GM19438 (cell line): Measurements from ENCODE around the gene AOX1.
"Not testable (repeated sequence)": the region's sequence is repeated elsewhere in the genome, so short reads cannot be mapped to it uniquely, and the experiment has no call there.

Experiments used
- ATAC-seq: cut with Tn5 transposase; IDR thresholded peaks from one replicate; pipeline ENCODE4 v1.9.1; 2021; ENCODE audit warnings: low read depth; ENCODE audit not compliant: unreplicated experiment

AOX1 gene

GRCh38 chr2:200585730-200586643 is at the start of gene AOX1:
Gene AOX1 (plus strand): TSS chr2:200586014. CDS start chr2:200586109, 95 bp downstream.
- ATAC-seq: no peak

- no peak for ATAC-seq
Measured at GRCh38 chr2:200538139-200538538, 47.7 kb upstream of the AOX1 start.

GRCh38 chr2:200540793-200541192 is 45.0 kb upstream of the AOX1 start:
- ATAC-seq: no peak

GRCh38 chr2:200566596-200566995 is 19.2 kb upstream of the AOX1 start:
- ATAC-seq: not testable (repeated sequence)

- ATAC-seq: no peak
Measured at GRCh38 chr2:200567932-200568331, 17.9 kb upstream of the AOX1 start.

GRCh38 chr2:200575957-200576356 is 9.9 kb upstream of the AOX1 start:
- no peak for ATAC-seq

GRCh38 chr2:200577027-200577426 is 8.8 kb upstream of the AOX1 start:
- ATAC-seq: no peak

- no peak for ATAC-seq
Measured at GRCh38 chr2:200578778-200579177, 7.0 kb upstream of the AOX1 start.

GRCh38 chr2:200584639-200585038 is 1.2 kb upstream of the AOX1 start:
- no peak for ATAC-seq

GRCh38 chr2:200585340-200585729 is 479 bp upstream of the AOX1 start:
- ATAC-seq: no peak

GRCh38 chr2:200586644-200586975 is 796 bp downstream of the AOX1 start:
- no peak for ATAC-seq

GRCh38 chr2:200587007-200587616 is 1.3 kb downstream of the AOX1 start:
- no peak for ATAC-seq

- no peak for ATAC-seq
Measured at GRCh38 chr2:200588076-200588678, 2.4 kb downstream of the AOX1 start.

- ATAC-seq: no peak
Measured at GRCh38 chr2:200590090-200590489, 4.3 kb downstream of the AOX1 start.

GRCh38 chr2:200591308-200591707 is 5.5 kb downstream of the AOX1 start:
- ATAC-seq: no peak

- ATAC-seq: no peak
Measured at GRCh38 chr2:200592406-200593075, 6.7 kb downstream of the AOX1 start.

- no peak for ATAC-seq
Measured at GRCh38 chr2:200593905-200594304, 8.1 kb downstream of the AOX1 start.

GRCh38 chr2:200595913-200596312 is 10.1 kb downstream of the AOX1 start:
- no peak for ATAC-seq

GRCh38 chr2:200596774-200597570 is 11.2 kb downstream of the AOX1 start:
- no peak for ATAC-seq

GRCh38 chr2:200599206-200599605 is 13.4 kb downstream of the AOX1 start:
- ATAC-seq: no peak
